ENCODE measurements around the gene CELF6.

The CELF6 gene
- 0 to 0.31 reads per million in 2 donors for total RNA-seq

DNA sequence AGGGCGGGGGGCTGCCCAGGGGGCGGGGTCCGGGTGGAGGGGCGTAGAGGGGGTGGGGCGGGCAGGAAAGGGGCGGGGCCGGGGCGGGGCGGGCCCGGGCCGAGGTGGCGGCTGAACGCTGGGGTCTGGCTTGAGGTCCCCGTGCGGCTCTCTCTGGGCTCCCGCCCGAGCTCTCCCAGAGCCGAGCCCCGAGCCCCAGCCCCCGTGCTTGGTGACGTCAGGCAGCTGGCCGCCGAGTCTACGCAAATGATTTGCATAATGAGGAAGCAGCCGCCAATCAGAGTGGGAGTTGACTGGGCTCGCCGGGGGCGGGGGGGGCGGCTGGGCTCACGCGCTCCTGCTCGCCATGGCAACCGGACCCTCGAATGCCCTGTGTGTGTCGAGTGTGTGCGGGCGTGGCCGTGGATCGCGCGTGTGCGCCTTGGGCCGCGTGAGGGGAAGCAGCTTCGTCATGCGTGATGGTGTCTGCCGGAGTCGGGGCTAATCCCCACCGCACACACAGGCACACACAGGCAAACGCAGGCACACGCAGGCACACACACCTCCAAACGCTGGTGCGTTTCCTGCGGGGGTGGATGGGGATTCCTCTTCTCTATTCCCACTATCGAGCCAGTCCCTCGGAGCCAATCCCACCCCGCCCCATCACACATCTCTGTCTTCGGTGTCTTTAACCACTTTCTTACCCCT is at the start of gene CELF6:
TSS of gene CELF6 (minus strand) at position 173 of the 687 bp plus-strand sequence. CDS start 283 bp downstream, outside the sequence.
- peak; percentile 44 to 80 (median 78) for DNase-seq

DNA sequence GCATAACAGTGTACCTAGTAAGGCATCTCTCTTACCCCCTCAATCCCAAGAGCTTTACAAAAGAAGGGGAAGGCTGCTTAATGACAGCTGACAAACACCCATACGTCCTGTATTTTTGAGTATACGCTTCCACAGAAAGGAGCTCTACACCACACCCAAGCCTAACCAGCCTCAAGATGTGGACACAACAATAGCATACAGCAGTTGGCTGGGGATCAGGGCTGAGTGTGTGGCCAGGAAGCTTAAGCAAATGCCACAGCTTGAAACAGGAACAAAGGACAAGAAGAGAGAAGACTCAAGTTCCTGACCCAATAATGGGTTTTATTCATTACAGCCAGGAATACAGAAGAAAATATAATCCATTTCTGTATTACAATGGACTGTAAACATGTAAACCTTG is 48.9 kb upstream of the CELF6 start:
- DNase-seq: no peak

DNA sequence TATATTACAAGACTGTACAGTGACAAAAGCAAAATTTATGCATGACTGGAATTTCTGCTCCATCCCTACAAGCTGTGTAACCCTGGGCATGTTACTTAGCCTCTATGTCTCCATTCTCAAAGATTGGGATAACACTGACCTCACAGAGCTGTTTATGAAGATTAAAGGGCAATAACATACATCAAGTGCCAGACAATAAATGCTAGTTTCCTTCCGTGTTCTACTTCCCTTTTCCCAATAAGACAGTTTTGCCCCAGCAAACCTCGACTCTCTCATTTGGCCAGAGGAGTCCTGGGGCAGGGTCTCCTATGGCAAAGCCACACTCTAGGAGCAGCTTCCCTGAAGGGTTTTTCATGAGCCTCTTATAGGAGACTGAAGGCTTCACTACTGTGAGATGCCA is 48.4 kb upstream of the CELF6 start:
- no peak for DNase-seq

DNA sequence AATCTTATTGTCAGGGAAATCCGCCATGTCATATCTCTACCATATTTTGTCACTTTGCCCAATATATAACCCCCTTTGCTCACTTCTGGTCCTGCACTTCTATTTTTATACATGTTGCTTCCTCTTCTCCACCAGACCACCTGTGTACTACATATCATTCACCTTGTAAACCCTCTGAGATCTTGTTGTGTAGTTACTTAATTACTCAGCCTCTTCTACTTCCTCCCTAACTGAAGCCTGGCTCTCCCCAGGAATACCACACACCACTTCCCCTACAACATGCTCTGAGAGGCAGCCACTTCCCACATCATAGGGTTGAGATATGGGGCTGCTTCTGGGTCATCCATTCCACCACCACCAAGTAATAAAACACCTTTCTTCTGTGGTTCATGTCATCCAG is 45.9 kb upstream of the CELF6 start:
- peak in 2 of 5 experiments; percentile 66 to 71 for DNase-seq

DNA sequence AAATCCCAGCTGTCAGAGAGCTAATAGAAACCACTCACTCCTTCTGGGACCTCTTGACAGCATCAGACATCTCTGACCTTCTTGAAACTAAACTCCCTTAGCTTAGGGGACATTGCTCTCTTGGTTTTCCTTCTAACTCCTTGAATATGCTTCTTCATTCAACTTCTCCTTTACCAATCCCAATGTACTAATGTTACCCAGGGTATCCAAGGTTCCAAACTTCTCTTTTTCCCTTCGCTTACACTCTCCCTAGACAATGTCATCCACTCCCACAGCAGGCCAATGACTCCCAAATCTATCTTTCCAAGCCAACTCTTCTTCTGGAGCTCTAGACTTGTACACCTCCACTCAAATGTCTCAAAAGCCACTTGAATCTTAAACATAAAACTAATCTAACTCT is 41.2 kb upstream of the CELF6 start:
- DNase-seq: no peak

DNA sequence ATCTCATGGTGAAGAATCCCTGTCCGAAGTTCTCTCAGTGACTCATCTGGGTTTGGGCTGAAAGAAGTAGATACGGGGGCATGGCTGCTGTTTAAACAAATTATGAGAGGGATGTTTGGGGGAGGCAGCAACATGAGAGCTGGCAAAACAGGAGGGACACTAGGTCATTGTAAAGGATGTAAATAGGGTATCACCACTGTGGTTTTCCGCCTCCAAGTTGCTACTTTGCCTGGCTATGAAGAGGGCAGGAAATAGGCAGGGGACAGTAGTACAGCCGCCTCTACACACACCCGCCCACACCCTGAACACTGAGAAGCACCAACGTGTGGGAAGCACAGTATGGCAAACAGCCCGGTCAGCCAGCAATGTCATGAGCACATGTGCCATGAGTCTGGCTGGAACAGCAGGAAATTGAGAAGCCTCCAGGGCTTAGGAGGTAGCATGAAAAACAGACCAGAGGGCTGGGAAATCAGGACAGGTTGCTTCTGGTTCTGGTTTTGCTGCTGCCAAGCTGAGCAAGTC is 38.8 kb upstream of the CELF6 start:
- DNase-seq: no peak

DNA sequence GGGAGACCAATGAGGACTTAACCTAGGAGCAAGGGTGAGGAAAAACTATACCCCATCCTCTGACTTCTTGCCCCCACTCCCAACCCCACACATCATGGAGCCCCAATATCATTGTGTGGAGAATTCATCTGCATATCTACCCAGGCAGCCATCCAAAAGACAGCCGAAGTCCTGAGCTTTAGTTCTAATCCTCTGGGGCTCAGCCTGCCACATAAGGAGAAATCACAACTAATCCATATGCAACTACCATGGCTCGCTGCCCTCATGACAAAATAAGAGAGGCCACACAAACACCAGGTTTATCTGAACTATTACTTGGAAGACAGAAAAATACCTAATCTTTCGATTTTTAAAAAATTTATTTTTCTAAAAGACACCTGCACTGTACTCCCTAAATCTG is 38.2 kb upstream of the CELF6 start:
- no peak for DNase-seq

DNA sequence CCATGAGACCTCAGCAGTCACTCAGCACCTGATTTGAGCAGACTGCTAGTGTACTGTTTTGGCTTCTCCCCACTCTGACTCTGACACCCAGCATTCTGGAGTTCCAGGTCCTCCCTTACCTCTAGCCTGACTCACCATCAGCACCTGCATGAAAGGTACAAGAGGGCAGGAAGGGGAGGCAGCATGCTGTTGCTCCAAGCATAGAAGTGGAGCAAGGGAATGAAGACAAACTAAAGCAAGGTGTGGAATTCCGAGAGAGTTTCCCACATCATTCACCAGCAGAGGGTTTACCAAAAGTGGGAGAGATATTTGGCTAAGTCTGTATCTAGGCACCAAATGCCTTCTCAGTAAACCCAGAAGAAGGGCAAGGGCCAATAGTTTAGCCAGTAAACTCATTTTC is 34.5 kb upstream of the CELF6 start:
- DNase-seq: no peak

DNA sequence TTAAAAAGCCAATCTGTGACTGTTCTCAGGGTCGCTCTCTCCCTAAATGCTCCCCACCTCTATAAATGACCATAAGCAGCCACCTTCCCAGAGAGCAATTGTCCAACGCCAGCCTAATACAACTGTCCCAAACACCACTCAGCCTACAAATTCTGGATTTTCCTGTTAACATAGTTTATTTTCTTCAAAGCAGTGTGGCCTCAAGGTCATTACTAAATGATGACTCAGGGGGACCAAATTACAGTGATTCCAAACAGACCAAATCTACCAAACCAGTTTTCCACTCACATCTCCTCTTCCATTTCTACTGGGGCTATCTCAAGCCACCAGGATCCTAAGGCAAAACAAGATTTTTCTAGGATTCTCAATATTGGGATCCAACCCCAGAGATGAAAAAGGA is 33.3 kb upstream of the CELF6 start:
- DNase-seq: no peak

DNA sequence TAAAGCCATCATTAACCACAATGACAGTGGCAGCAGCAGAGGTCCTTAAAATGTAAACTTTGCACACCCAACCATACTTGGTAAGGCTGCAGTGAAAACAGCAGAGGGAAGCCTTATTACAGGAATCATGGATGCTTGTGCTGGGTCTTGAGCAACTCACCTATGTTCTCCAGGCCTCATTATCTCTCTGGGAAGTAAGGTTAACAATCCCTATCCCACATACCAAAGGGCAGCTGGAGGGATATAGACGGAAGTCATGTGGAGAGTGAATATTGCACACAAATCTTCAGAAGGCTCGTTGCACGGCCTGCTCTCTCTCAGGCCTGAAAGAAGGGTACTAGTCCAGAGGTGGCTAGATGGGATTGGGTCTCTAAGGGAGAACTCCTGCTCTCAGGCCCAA is 25.8 kb upstream of the CELF6 start:
- no peak for DNase-seq

DNA sequence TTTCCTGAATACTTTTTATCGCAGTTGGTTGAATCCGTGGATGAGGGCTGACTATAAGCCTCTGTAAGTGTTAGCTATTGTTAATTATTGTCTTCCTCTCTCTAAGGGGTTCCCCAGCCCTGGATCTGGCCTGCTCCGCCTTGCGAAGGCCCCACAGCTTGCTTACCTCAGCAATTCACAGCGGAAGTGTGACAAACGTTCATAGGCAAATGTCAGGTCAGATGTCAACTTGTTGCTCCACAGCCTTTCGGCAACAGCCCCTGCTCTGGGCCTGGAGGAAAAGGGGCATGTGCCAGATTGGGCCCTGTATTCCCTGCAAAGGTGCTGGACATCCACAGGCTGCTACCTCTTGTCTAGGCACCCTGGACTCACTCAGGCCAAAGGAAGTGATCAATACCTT is 25.3 kb upstream of the CELF6 start:
- no peak for DNase-seq

DNA sequence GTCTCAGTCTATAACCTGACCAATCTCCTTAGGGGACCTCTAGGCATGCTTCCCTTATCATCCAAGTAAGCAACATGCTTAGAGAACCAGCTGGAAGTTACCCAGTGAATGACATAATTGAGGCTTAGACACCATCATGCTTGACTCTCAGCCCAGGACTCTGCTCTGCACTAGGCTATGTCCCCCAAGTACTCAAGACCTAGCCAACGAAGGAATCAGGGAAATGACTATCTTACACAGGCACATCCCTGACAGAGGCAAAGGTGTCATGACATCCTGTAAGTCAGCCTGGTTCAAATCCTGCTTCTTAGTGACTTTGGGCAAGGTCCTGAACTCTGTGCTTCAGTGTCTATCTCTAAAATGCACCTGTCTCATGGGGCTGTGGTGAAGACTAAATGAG is 24.6 kb upstream of the CELF6 start:
- no peak for DNase-seq

DNA sequence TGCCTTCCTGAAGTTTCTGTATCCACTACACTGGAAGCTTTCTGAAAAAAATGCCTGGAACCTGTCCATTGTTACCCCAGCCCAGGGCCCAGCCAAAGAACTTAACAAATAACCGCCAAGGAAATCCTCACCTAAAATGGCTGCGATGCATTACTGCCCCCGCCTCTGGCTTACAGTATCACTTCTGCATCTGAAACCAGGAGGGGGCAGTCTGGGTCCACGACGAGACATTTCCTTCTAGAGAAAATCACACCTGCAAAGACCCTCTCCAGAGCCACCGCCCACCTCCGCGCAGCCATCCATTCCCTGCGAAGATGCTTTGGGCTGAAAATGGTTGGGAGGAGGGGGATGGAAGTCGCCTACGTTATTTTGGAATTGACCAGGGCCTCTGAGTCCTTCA is 22.4 kb upstream of the CELF6 start:
- DNase-seq: peak in 3 of 5 experiments; percentile 5 to 34 (median 9)

DNA sequence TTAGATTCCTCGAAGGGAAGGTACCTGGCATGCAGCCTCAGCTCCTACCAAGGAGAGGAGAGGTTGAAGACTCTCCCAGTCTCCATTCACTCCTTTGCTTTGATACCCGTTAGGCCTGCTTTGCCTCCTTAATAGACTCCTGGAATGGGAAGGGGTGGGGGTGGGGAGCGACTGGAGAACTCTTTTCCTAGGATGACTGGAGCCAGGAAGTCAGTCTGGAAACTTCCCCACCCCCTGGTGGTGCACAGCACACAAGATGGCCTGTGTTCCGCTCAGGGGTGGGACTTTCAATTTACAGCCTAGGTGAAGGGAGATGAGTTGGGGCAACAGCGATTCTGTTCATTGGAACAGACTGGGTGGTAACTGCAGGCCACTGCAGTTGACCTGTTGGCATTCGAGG is 21.4 kb upstream of the CELF6 start:
- DNase-seq: no peak

DNA sequence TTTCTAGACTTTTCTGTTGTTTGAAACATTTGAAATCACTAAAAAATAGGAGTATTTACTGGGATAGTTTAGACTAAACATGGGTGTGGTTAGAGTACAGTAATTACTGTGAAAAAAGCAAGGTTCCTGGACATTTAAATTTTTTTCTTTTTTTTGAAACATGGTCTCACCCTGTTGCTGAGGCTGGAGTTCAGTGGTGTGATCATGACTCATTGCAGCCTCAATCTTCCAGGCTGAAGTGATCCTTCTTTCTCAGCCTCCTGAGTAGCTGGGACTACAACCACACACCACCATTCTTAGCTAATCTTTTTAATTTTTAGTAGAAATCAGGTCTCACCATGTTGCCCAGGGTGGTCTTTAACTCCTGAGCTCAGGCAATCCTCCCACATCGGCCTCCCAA is 20.4 kb upstream of the CELF6 start:
- DNase-seq: no peak

DNA sequence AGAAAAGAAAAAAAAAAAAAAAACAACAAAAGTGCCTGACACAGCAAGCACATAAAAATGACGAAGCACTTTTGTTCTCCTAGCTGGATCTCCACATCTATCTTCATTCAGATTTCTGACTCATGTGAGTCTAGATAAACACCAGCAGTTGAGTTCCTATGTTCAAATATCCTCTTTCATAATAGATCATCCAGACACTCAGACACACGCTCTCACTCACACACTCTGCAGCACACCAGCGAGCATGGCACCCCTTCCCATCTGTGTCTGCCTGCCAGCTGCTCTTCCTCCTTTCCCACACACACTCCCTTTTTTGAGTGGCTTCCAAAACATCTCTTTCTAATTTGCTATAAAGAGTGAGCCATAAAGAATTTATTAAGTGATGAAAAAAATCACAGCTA is 19.8 kb upstream of the CELF6 start:
- no peak for DNase-seq

DNA sequence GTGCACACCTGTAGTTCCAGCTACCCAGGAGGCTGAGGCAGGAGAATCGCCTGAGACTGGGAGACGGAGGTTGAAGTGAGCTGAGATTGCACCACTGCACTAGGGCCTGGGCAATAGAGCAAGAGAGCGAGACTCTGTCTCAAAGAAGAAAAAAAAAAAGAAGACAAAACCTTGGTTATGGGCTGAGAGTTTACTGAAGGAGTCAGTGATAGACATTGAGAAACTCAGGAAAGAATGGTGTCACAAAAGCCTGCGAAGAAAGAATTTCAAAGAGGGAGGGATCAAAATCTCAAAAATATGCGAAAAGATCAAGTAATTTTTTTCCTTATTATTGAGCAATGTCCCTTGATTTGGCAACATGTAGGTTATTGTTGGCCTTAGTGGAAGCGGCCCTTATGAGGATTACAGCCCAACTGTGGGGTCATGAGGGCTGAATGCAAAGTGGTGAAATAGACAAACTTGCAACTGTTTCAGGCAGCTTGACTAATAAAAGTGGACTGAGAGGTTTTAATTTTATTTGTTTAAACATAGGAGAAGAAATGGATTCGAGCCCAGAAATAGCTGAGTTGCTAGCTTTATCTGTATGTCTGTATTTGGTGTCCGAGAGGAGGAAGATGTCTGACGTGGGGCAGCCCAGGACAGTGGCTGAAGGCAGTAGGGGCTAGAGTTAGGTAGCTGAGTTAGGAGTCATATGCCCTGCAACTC is 18.8 kb upstream of the CELF6 start:
- no peak for DNase-seq

DNA sequence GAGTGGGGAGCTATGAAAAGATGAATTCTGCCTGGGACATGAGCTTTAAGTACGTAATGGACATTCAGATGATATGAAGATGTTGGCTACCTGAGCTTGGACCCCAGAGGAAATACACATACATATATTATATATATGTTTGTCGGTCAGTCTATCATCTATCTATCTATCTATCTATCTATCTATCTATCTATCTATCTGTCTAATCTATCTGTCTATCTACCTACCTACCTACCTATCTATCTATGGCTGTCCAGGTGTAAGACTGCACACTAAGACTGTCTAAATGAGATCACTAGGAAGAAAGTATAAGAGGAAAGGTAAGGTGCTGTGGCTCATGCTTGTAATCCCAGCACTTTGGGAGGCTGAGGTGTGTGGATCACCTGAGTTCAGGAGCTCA is 18.2 kb upstream of the CELF6 start:
- DNase-seq: no peak

DNA sequence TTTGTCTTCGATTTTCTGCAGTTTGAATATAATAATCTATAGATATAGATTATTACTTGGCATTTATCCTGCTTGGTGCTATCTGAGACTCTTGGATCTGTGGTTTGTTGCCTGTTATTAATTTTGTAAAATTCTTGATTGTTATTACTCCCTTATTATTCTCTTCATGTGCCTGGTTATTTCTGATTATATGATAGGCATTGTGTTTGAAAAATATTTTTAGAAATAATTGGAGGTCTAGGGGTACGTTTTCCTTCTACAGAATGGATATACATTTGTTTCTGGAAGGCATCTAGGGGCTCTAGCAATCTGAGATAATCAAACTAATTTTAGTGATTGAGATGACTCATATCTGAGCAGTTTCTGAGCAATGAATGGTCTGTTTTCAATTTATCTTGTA is 14.9 kb upstream of the CELF6 start:
- no peak for DNase-seq

DNA sequence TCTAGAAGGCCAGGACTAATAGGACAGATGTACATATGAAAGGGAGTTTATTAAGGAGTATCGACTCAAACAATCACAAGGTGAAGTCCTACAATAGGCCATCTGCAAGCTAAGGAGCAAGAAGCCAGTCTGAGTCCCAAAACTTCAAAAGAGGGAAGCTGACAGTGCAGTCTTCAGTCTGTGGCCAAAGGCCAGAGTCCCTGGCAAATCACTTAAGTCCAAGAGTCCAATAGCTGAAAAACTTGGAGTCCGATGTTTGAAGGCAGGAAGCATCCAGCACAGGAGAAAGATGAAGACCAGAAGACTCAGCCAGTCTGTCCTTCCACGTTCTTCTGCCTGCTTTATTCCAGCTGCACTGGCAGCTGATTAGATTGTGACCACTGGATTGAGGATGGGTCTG is 11.1 kb upstream of the CELF6 start:
- no peak for DNase-seq

DNA sequence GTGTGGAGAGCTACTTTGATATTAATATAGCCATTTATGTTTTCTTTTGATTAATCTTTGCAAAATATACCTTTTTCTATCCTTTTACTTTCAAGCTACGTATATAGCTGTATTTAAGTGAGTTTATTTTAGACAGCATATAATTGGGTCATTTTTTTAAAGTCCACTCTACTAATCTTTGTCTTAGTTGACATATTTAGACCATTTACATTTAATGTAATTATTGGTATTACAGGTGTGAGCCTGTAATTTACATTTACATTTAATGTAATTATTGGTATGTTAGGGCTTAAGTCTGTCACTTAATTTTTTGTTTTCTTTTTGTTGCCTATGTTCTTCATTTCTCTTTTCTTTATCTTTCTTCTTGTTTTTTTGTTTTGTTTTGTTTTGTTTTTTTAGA is 3.8 kb upstream of the CELF6 start:
- DNase-seq: no peak

DNA sequence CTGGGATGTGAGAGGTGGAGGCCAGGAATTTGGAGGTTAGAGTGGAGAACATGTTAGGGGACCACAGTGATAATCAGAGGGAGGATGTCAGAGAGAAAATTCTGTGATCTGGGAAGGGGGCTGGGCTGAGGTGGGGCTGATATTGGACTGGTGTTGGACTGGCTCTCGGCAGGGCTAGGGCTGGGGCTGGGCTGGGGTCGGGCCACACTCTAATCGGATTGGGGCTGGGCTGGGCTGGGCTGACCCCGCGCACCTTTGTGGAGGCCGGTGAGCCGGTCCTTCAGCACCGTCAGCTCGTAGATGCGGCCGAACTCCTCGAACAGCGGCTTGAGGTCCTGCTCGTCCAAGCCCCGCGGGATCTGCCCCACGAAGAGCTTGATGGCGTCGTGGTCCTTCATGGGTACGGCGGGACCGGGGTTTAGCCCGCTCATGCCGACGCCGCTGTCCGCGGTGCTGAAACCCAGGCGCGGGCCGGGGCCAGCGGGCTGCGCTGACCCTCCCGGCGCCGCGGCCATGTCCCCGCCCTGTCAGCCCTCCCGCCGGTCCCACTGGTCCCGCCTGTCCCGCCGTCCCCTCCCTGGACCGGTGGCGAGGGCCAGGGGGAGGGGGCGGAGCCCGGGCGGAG is 485 bp downstream of the CELF6 start:
- peak; percentile 14 to 37 (median 31) for DNase-seq

DNA sequence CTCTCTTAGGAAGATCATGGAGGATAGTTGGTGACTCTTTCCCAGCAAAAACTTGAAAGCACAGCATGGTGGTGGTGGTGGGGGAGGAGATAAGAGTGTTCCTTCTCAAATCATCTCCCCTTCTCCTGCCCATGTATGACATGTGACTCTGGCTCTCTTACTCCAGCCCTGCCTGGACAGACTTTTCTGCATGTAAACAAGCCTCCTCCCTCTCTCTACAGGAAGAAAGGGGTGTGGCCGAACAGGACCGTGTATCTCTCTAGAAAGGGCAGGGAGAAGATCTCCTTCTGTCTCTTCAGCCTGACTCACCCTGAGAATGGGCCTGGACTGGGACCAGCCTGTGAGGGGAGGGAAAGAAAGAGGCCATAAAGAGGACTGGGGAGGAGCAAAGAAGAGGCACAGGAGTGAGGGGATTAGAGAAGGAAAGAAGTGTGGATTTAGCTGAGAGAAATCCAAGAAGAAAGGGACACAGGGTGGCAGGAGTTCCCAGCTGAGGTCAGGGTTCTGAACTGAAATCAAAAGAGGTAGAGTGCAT is 1.5 kb downstream of the CELF6 start:
- no peak for DNase-seq

Data from T-helper 2 cell (primary cell).